T47D (cell line): ENCODE measurements around the gene LRRC46.

Experiments used
- DNase-seq, 2 experiments: peaks; one replicate each; pipeline versions ENCODE4 v3.0.0 to v3.0.0-alpha.2; 2011 to 2012; ENCODE audit warnings: low read depth in 1 of 2, low spot score in 1 of 2
- JUND ChIP-seq: IDR thresholded peaks from 2 replicates; pipeline ENCODE4 v1.6.1; 2012; ENCODE audit warnings: low read depth
- in situ Hi-C: cut with HindIII; loops from 2 replicates; pipeline ENCODE4 v1.10.0; 2016; ENCODE audit warnings: low sequenced_read_pairs, low pct_unique_long_range_greater_than_20kb

The LRRC46 gene

GRCh38 chr17:47812146-47812920, 19.1 kb upstream of the LRRC46 start:
- in situ Hi-C loops = no loop called here

GRCh38 chr17:47813077-47813476, 18.4 kb upstream of the LRRC46 start:
- no peak for DNase-seq
- in situ Hi-C loops = no loop called here
- no peak for TF ChIP-seq JUND

More at GRCh38 chr17:47812146-47812920, 19.1 kb upstream of the LRRC46 start:
- DNase-seq = no peak
- no peak for TF ChIP-seq JUND

DNA sequence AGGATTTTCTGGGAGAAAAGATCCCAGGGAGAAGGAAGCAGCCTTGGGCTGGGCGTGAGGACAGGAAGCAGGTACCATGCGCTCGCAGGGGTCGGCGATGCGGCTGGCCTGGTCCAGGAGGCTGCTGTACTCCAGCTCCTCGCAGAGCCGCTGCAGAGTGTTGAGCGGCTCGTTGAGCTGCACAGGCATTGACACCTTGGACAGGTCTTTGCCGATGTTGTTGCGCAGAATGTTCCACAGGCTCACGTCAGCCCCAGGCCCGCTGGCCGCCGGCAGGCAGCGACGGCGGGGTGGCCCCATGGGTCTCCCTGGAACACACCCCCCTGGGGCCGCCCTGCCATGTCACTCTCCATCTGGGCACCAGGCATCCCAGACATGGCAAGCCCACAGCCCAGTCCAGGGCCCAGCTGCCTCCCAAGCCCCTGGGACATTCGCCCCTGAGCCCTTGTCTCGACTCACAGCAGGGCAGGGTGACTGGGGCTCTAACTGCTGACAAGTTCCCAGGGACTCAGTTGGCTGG, 17.9 kb upstream of the LRRC46 start:
- in situ Hi-C loops = no loop called here
- no peak for DNase-seq
- TF ChIP-seq JUND = no peak

GRCh38 chr17:47815106-47815918, 16.2 kb upstream of the LRRC46 start:
- in situ Hi-C loops = no loop called here
- DNase-seq = no peak
- no peak for TF ChIP-seq JUND

GRCh38 chr17:47816111-47816735, 15.2 kb upstream of the LRRC46 start:
- in situ Hi-C loops = no loop called here
- TF ChIP-seq JUND = no peak
- DNase-seq = no peak

DNA sequence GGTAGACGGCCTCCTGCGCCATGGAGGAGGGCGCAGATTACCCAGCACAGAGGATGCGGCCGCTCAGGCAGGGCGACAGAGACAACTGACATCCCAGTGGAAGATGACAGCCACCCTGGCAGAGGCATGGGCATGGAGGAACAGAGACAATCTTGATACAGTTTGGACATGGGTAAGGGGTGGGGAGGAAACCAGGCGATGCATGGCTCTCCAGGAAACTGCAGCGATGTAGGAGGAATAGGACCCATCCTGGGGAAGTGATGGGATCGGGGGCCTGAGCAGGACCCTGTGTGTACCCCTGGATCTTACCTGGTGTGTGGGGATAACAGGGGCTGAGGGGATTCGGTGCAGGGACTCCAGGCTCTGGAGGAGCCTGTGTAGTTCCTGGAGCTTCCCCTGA, 14.5 kb upstream of the LRRC46 start:
- TF ChIP-seq JUND = no peak
- no peak for DNase-seq
- in situ Hi-C loops = no loop called here

DNA sequence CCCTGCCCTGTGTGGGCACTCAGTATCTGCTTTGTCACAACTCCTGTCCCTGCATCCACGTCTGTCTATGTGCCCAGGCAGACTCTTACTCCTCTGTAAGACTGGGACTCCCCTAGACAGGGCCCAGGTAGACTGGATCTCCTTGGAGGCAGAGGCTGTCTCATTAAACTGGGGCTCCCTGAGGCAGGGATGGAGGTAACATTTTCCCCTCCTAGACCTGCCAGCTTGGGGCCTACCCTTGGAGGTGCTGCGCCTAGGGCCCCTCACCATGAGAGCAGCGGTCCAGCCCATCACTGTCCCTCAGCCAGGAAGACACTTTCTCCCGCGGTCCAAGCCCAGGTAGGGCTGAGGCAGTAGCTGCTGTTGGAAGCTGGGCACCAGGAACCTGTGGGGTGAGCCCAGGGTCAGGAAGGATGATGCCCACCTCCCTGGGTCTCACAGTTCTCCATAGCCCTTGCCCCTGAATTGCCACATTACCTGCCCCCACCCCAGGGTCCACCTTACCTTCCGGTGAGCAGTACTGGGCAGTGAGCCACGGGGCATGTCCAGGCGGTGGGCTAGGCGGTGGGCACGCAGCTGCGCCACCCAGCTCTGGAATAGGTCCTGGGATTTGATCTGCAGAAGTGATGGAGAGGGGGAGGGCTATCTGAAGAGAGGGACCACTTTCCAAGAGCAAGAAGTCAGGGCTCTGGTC, 13.3 kb upstream of the LRRC46 start:
- TF ChIP-seq JUND = no peak
- in situ Hi-C loops = no loop called here
- DNase-seq = no peak

DNA sequence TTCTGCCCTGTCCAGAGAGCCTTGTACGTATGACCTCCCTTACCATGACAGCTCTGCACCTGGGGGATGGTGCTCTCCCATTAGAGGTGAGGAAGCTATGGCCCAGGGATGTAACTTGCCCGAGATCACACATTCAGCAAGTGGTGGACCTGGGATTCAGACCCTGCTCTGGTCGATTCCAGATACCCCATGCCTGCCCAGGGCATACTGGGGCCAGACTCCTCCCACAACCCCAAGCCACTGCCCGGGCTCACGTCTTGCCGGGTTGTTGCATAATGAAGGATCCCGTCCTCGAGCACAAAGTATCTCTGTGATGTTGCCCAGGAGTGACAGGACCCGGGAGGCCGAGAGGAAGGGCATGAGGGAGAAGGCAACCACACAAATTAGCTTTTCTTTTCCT, 12.0 kb upstream of the LRRC46 start:
- TF ChIP-seq JUND = no peak
- DNase-seq = no peak
- in situ Hi-C loops = no loop called here

GRCh38 chr17:47820033-47820789, 11.3 kb upstream of the LRRC46 start:
- in situ Hi-C loops = no loop called here
- TF ChIP-seq JUND = no peak
- DNase-seq = no peak

GRCh38 chr17:47821031-47821423, 10.4 kb upstream of the LRRC46 start:
- in situ Hi-C loops = no loop called here
- DNase-seq = no peak
- no peak for TF ChIP-seq JUND

DNA sequence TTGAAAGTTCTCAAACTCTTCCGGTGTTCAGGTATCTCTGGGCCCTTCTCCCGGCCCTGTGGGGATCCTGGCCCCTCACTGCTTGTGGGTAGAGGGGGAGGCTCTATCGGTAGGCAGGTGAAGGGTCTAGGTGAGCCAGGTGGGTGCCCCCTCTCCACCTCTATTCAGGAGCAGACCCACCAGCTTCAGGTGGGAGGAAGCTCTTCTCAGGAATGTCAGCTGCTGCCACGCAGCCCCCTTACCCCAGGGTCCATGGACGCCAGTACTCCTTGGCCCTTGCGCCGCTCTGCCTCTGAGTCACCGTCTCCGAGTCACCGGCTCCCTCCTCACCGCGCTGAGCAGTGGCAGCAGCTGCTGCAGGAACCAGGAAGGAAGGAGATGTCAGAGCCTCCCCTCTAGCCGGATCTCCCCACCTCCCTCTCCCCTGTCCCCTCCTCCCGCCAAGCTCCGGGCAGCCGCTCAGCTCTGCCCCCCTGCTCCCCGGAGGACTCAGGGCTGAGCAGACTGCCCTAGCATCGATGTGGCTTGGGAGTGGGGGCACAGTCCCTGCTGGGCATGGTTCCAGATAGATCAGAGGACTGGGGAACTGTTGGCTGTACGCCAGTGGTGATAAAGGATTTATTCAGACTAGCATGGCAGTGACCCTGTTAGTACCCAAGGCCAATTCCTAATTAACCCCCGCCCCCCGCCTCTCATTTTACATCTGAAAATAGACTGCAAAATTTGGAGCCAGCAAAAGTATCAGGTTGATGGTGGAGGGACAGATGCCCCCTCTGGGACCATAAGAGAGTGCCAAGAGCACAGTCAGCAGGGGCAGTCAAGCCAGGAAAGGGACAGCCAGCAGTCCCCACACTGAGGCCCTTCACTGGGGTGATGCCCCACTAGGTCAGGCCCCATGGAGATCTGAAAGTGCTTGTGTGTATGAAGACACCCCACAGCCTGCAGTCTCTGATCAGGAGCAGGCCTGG, 9.8 kb upstream of the LRRC46 start, which contains the start of gene OSBPL7:
TSS of gene OSBPL7 (minus strand) at position 371 of the 968 bp plus-strand sequence. CDS start 1,516 bp downstream, outside the sequence.
- no peak for TF ChIP-seq JUND
- in situ Hi-C loops = no loop called here
- peak; percentile 79 to 80 for DNase-seq
